SK-N-SH (cell line): ENCODE results near the gene GFOD2. TPM values are rescaled to one million over a fixed set of nuclear protein-coding genes. Genes with fewer than 3 reads are reported as not detected.

Experiments used
- CTCF ChIA-PET: fragments of 300-600, 350-600 bp; formaldehyde crosslinking; extraction: SDS; loops from one replicate; lab custom pipeline; 2021; lab: Yijun Ruan, JAX
- POLR2A ChIA-PET: fragments of 350-600 bp; sonication (Branson Sonifier 250); formaldehyde crosslinking; extraction: SDS; loops from one replicate; lab custom pipeline; 2020; ENCODE audit warnings: antibody characterized with exemption, inconsistent platforms; lab: Yijun Ruan, JAX
- DNase-seq: peaks from one replicate; pipeline ENCODE4 v3.0.0; 2012
- H2AFZ ChIP-seq: fragments of 200-600 bp; sonication (generic); 2 replicates; pipeline ENCODE4 v1.8.1; 2016; ENCODE audit warnings: antibody characterized with exemption, mild to moderate bottlenecking, low read depth
- H3F3A ChIP-seq: fragments of 200-600 bp; sonication (generic); replicated peaks from 2 replicates; pipeline ENCODE3; 2016; ENCODE audit warnings: antibody characterized with exemption, mild to moderate bottlenecking; ENCODE audit not compliant: insufficient read depth
- H3K27ac ChIP-seq, 2 experiments: fragments of 200-500 bp in 1 of 2; fragments of 200-600 bp in 1 of 2; sonication (Bioruptor generic) in 1 of 2; sonication (generic), shearing (Covaris generic) in 1 of 2; 2 replicates each; pipeline versions ENCODE4 v1.5.1 to v1.6.1; 2014 to 2016; ENCODE audit warnings: low read depth in 2 of 2, inconsistent platforms in 1 of 2, low read length in 1 of 2, mild to moderate bottlenecking in 1 of 2, mixed read lengths in 1 of 2
- H3K27me3 ChIP-seq: fragments of 200-600 bp; sonication (generic), shearing (Covaris generic); 2 replicates; pipeline ENCODE4 v1.6.1; 2016; ENCODE audit warnings: mixed run types; ENCODE audit not compliant: insufficient read depth
- H3K36me3 ChIP-seq, 2 experiments: fragments of 200-500 bp in 1 of 2; fragments of 200-600 bp in 1 of 2; sonication (Bioruptor generic) in 1 of 2; sonication (generic) in 1 of 2; replicated peaks in 1 of 2; 2 replicates each; pipeline versions ENCODE3 to v1.5.1; 2014 to 2016; ENCODE audit warnings: low read length in 1 of 2, mild to moderate bottlenecking in 1 of 2; ENCODE audit not compliant: insufficient read depth in 2 of 2, control insufficient read depth in 1 of 2
- H3K4me1 ChIP-seq, 2 experiments: fragments of 200-500 bp in 1 of 2; fragments of 200-600 bp in 1 of 2; sonication (Bioruptor generic) in 1 of 2; sonication (generic), shearing (Covaris generic) in 1 of 2; 2 replicates each; pipeline versions ENCODE4 v1.5.1 to v1.6.1; 2014 to 2016; ENCODE audit warnings: low read depth in 1 of 2, low read length in 1 of 2, mixed run types in 1 of 2; ENCODE audit not compliant: insufficient read depth in 2 of 2, control insufficient read depth in 1 of 2
- H3K4me2 ChIP-seq: fragments of 200-600 bp; sonication (generic), shearing (Covaris generic); 2 replicates; pipeline ENCODE4 v1.6.1; 2017; ENCODE audit warnings: mixed run types
- H3K4me3 ChIP-seq, 2 experiments: fragments of 200-500 bp in 1 of 2; fragments of 200-600 bp in 1 of 2; sonication (Bioruptor generic) in 1 of 2; sonication (generic), shearing (Covaris generic) in 1 of 2; 2 replicates each; pipeline versions ENCODE4 v1.5.1 to v1.8.1; 2014 to 2016; ENCODE audit warnings: low read depth in 2 of 2, inconsistent platforms in 1 of 2, low read length in 1 of 2, mild to moderate bottlenecking in 1 of 2, mixed read lengths in 1 of 2, moderate library complexity in 1 of 2
- H3K79me2 ChIP-seq: fragments of 200-600 bp; sonication (generic); 2 replicates; pipeline ENCODE4 v1.8.1; 2017; ENCODE audit warnings: mild to moderate bottlenecking; ENCODE audit not compliant: insufficient read depth
- H3K9ac ChIP-seq: fragments of 200-600 bp; sonication (generic); 2 replicates; pipeline ENCODE4 v1.6.1; 2017; ENCODE audit warnings: mixed run types
- H3K9me2 ChIP-seq: fragments of 200-600 bp; sonication (generic); 2 replicates; pipeline ENCODE4 v1.6.1; 2017; ENCODE audit warnings: mixed run types
- H3K9me3 ChIP-seq: fragments of 200-600 bp; sonication (generic); 2 replicates; pipeline ENCODE4 v1.6.1; 2017; ENCODE audit warnings: mixed run types, mild to moderate bottlenecking, moderate library complexity
- H4K20me1 ChIP-seq: fragments of 200-600 bp; sonication (generic); 2 replicates; pipeline ENCODE4 v1.6.1; 2017; ENCODE audit warnings: mild to moderate bottlenecking, mixed run types; ENCODE audit not compliant: insufficient read depth
- CHD2 ChIP-seq: fragments of 150-350 bp; IDR thresholded peaks from 2 replicates; pipeline ENCODE4 v1.6.1; 2018; ENCODE audit warnings: low read length; ENCODE audit not compliant: partially characterized antibody
- ELF1 ChIP-seq: IDR thresholded peaks from 2 replicates; pipeline ENCODE4 v1.4.0; 2012
- EZH2phosphoT487 ChIP-seq: fragments of 200-600 bp; sonication (generic); IDR thresholded peaks from 2 replicates; pipeline ENCODE4 v1.6.1; 2017; ENCODE audit warnings: low read depth, mixed run types, mild to moderate bottlenecking, antibody characterized with exemption, moderate library complexity, borderline replicate concordance
- FOSL2 ChIP-seq: IDR thresholded peaks from 2 replicates; pipeline ENCODE4 v1.4.0; 2012; ENCODE audit warnings: low read depth, mild to moderate bottlenecking, moderate library complexity, borderline replicate concordance
- FOXM1 ChIP-seq: IDR thresholded peaks from 2 replicates; pipeline ENCODE4 v1.4.0; 2012; ENCODE audit warnings: low read depth, mild to moderate bottlenecking
- JUND ChIP-seq: IDR thresholded peaks from 2 replicates; pipeline ENCODE4 v1.4.0; 2012
- MEF2A ChIP-seq: IDR thresholded peaks from 2 replicates; pipeline ENCODE4 v1.4.0; 2012; ENCODE audit warnings: low read depth, borderline replicate concordance
- MXI1 ChIP-seq: IDR thresholded peaks from 2 replicates; pipeline ENCODE4 v1.6.1; 2012; ENCODE audit warnings: mild to moderate bottlenecking, low read depth, low read length, improper control_type of control experiment
- NFIC ChIP-seq: IDR thresholded peaks from 2 replicates; pipeline ENCODE4 v1.4.0; 2012; ENCODE audit warnings: borderline replicate concordance
- NRF1 ChIP-seq: IDR thresholded peaks from 2 replicates; pipeline ENCODE4 v1.6.1; 2012; ENCODE audit warnings: low read depth, mild to moderate bottlenecking, low read length
- POLR2AphosphoS5 ChIP-seq: IDR thresholded peaks from 2 replicates; pipeline ENCODE4 v1.6.1; 2012; ENCODE audit warnings: low read depth, low read length
- RAD21 ChIP-seq: IDR thresholded peaks from 2 replicates; pipeline ENCODE4 v1.6.1; 2012; ENCODE audit warnings: mild to moderate bottlenecking, low read length
- RFX5 ChIP-seq: IDR thresholded peaks from 2 replicates; pipeline ENCODE4 v1.6.1; 2012; ENCODE audit warnings: mild to moderate bottlenecking, improper control_type of control experiment, low read length
- SIN3A ChIP-seq: IDR thresholded peaks from 2 replicates; pipeline ENCODE4 v1.6.1; 2012; ENCODE audit warnings: low read depth, mild to moderate bottlenecking, low read length, moderate library complexity, borderline replicate concordance
- TCF12 ChIP-seq: IDR thresholded peaks from 2 replicates; pipeline ENCODE4 v1.4.0; 2012
- TEAD4 ChIP-seq: IDR thresholded peaks from 2 replicates; pipeline ENCODE4 v1.4.0; 2012; ENCODE audit warnings: mild to moderate bottlenecking, borderline replicate concordance; ENCODE audit not compliant: insufficient read depth
- WGBS: methylation state at CpG from one replicate; pipeline ENCODE4 v1.1.6; 2017; ENCODE audit warnings: low lambda C conversion rate; 5-methylcytosine and 5-hydroxymethylcytosine counted together
- polyA plus RNA-seq, 3 experiments: library from polyadenylated mRNA; depleted of rRNA; stranded (reverse); fragments of >200 nt; gene quantifications; 2 replicates each; pipeline ENCODE4 v1.2.3, GENCODE V29; 2012
- TF ChIP-seq, protein P1 (sequence below): fragments of 150-350 bp; IDR thresholded peaks from 2 replicates; pipeline ENCODE4 v1.6.1; 2017; ENCODE audit warnings: antibody characterized with exemption, low read length, low read depth, borderline replicate concordance
- TF ChIP-seq, protein P2 (sequence below): fragments of 200-600 bp; sonication (generic); IDR thresholded peaks from 2 replicates; pipeline ENCODE4 v1.6.1; 2017; ENCODE audit warnings: antibody characterized with exemption, mild to moderate bottlenecking, moderate library complexity
- TF ChIP-seq, protein P3 (sequence below): IDR thresholded peaks from 2 replicates; pipeline ENCODE4; 2012
- TF ChIP-seq, protein P4 (sequence below): IDR thresholded peaks from 2 replicates; pipeline ENCODE4 v1.4.0; 2012; ENCODE audit warnings: low read depth, borderline replicate concordance
- TF ChIP-seq, protein P5 (sequence below): IDR thresholded peaks from 2 replicates; pipeline ENCODE4 v1.4.0; 2012; ENCODE audit warnings: low read depth
- TF ChIP-seq, protein P6 (sequence below): IDR thresholded peaks from 2 replicates; pipeline ENCODE4 v1.4.0; 2012; ENCODE audit warnings: low read depth, borderline replicate concordance

Gene GFOD2
- polyA plus RNA-seq, 1 of the 3 experiments (the other 2 are of a cell fraction) = 19.0 TPM

DNA sequence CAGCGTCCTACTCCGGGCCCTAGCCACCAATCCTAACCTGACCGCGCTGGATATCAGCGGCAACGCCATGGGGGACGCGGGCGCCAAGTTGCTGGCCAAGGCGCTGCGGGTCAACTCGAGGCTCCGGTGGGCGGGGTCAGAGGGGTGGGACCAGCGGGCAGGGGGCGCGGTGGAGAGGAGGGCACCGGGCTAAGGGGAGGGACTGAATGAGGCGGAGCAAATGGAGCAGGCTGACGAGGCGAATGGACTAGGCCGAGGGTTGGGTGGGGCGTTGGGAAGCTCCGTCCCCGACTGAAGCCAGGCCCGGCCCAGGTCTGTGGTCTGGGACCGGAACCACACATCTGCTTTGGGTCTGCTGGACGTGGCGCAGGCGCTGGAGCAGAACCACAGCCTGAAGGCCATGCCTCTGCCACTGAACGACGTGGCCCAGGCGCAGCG, 69.6 kb downstream of the GFOD2 start:
- Histone ChIP-seq H3K9me3 (no peaks in the 10 kb centered on the region), H3K4me2 (no peak overlapping the region), H3K36me3 (no peaks in the 10 kb centered on the region), H3F3A (no peaks in the 10 kb centered on the region), H3K27ac (no peak overlapping the region), H3K4me1 (peaks cover 0 to 14% of the 10 kb centered on the region in 2 experiments; a peak in 1 of 4 replicates), H3K27me3 (no peaks in the 10 kb centered on the region), H4K20me1 (peaks cover 4% of the 10 kb centered on the region; the same call in 1 of the 2 replicates), H2AFZ (no peak overlapping the region), H3K9me2 (no peaks in the 10 kb centered on the region), H3K9ac (no peak overlapping the region), H3K79me2 (no peaks in the 10 kb centered on the region), H3K4me3 (no peak overlapping the region)
- peak; percentile 60 for DNase-seq
- TF ChIP-seq EZH2phosphoT487 (no peak), TCF12 (no peak), TEAD4 (no peak)
- TF ChIP-seq, protein P1, sequence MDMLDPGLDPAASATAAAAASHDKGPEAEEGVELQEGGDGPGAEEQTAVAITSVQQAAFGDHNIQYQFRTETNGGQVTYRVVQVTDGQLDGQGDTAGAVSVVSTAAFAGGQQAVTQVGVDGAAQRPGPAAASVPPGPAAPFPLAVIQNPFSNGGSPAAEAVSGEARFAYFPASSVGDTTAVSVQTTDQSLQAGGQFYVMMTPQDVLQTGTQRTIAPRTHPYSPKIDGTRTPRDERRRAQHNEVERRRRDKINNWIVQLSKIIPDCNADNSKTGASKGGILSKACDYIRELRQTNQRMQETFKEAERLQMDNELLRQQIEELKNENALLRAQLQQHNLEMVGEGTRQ = no peak
- TF ChIP-seq, protein P2, sequence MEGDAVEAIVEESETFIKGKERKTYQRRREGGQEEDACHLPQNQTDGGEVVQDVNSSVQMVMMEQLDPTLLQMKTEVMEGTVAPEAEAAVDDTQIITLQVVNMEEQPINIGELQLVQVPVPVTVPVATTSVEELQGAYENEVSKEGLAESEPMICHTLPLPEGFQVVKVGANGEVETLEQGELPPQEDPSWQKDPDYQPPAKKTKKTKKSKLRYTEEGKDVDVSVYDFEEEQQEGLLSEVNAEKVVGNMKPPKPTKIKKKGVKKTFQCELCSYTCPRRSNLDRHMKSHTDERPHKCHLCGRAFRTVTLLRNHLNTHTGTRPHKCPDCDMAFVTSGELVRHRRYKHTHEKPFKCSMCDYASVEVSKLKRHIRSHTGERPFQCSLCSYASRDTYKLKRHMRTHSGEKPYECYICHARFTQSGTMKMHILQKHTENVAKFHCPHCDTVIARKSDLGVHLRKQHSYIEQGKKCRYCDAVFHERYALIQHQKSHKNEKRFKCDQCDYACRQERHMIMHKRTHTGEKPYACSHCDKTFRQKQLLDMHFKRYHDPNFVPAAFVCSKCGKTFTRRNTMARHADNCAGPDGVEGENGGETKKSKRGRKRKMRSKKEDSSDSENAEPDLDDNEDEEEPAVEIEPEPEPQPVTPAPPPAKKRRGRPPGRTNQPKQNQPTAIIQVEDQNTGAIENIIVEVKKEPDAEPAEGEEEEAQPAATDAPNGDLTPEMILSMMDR = no peak
- CTCF ChIA-PET = interaction anchor here (6.6 to 16.5 kb wide), 2 partner anchors 99 to 127 kb away, joined by 43 to 263 read pairs; no protein-coding TSS in a partner anchor
- POLR2A ChIA-PET = no interaction called here
- WGBS = 79% methylated on average over 26 of the region's 34 CpGs

DNA sequence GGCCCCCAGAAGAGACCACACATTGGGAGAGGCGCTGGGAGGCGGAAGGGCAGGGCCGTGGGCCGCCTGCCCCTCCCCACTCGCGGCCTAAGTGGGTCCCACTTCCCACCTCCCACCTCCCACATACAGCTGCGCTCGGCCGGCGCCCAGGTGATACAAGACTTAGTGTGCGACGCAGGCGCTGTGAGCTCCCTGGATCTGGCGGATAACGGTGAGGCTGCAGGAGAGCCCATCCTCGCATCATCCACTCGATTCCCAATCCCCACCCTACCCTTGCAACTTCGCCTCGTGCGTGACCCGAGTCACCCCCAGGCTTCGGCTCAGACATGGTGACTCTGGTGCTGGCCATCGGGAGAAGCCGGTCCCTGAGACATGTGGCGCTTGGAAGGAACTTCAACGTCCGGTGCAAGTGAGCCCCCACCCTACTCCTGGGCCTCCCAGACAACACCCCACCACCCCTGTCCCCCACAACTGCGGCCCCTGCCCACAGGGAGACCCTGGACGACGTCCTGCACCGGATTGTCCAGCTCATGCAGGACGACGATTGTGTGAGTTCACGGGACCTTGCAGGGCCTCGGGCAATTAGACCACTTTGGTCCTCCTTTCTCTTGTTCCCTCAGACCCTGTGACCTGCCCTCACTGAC, 70.2 kb downstream of the GFOD2 start:
- Histone ChIP-seq H3K4me3 (no peak overlapping the region), H3K9ac (no peak overlapping the region), H3K4me1 (peaks cover 0 to 9% of the 10 kb centered on the region in 2 experiments; a peak in 1 of 4 replicates), H3K9me3 (no peaks in the 10 kb centered on the region), H3K27me3 (no peaks in the 10 kb centered on the region), H3K9me2 (no peaks in the 10 kb centered on the region), H3K4me2 (no peak overlapping the region), H3K36me3 (no peaks in the 10 kb centered on the region), H3K27ac (no peak overlapping the region), H3K79me2 (no peaks in the 10 kb centered on the region), H2AFZ (no peak overlapping the region), H4K20me1 (peaks cover 4% of the 10 kb centered on the region; the same call in 1 of the 2 replicates), H3F3A (no peaks in the 10 kb centered on the region)
- DNase-seq = no peak
- WGBS = 87% methylated on average over 23 of the region's 35 CpGs
- TF ChIP-seq RFX5 = no peak
- TF ChIP-seq POLR2AphosphoS5 = no peak
- TF ChIP-seq, protein P3, sequence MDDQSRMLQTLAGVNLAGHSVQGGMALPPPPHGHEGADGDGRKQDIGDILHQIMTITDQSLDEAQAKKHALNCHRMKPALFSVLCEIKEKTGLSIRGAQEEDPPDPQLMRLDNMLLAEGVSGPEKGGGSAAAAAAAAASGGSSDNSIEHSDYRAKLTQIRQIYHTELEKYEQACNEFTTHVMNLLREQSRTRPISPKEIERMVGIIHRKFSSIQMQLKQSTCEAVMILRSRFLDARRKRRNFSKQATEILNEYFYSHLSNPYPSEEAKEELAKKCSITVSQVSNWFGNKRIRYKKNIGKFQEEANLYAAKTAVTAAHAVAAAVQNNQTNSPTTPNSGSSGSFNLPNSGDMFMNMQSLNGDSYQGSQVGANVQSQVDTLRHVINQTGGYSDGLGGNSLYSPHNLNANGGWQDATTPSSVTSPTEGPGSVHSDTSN = no peak
- TF ChIP-seq CHD2 = no peak
- no peak for TF ChIP-seq FOXM1
- TF ChIP-seq MEF2A = no peak
- TF ChIP-seq ELF1 = no peak
- no peak for TF ChIP-seq JUND
- TF ChIP-seq NFIC = no peak
- TF ChIP-seq, protein P4, sequence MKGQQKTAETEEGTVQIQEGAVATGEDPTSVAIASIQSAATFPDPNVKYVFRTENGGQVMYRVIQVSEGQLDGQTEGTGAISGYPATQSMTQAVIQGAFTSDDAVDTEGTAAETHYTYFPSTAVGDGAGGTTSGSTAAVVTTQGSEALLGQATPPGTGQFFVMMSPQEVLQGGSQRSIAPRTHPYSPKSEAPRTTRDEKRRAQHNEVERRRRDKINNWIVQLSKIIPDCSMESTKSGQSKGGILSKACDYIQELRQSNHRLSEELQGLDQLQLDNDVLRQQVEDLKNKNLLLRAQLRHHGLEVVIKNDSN = no peak
- TF ChIP-seq, protein P5, sequence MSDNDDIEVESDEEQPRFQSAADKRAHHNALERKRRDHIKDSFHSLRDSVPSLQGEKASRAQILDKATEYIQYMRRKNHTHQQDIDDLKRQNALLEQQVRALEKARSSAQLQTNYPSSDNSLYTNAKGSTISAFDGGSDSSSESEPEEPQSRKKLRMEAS = no peak
- TF ChIP-seq FOSL2 = no peak
- TF ChIP-seq, protein P6, sequence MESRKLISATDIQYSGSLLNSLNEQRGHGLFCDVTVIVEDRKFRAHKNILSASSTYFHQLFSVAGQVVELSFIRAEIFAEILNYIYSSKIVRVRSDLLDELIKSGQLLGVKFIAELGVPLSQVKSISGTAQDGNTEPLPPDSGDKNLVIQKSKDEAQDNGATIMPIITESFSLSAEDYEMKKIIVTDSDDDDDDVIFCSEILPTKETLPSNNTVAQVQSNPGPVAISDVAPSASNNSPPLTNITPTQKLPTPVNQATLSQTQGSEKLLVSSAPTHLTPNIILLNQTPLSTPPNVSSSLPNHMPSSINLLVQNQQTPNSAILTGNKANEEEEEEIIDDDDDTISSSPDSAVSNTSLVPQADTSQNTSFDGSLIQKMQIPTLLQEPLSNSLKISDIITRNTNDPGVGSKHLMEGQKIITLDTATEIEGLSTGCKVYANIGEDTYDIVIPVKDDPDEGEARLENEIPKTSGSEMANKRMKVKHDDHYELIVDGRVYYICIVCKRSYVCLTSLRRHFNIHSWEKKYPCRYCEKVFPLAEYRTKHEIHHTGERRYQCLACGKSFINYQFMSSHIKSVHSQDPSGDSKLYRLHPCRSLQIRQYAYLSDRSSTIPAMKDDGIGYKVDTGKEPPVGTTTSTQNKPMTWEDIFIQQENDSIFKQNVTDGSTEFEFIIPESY = no peak
- no peak for TF ChIP-seq TCF12
- TF ChIP-seq MXI1 = no peak
- no peak for TF ChIP-seq NRF1
- TF ChIP-seq RAD21 = no peak
- TF ChIP-seq SIN3A = no peak
- ChIA-PET CTCF (interaction anchor here (1.4 to 16.5 kb wide), 3 partner anchors 98 to 168 kb away, joined by 5 to 263 read pairs (median 43); partner anchors contain the start of gene ATP6V0D1), POLR2A (no interaction called here)
